Measurements from ENCODE around the gene MRPL58. TPM values are rescaled to one million over a fixed set of nuclear protein-coding genes. Genes with fewer than 3 reads are reported as not detected.

MRPL58 gene
- 45.1 and 46.4 TPM in 2 replicates for total RNA-seq

GRCh38 chr17:75012346-75013091, at the start of gene MRPL58:
TSS of gene MRPL58 (plus strand) at chr17:75012670. CDS start at chr17:75012687, 17 bp downstream.

GRCh38 chr17:74972107-74972972, 40.1 kb upstream of the MRPL58 start, which contains the start of gene HID1:
TSS of gene HID1 (minus strand) at chr17:74972759. CDS start at chr17:74972656, 103 bp downstream.

DNA sequence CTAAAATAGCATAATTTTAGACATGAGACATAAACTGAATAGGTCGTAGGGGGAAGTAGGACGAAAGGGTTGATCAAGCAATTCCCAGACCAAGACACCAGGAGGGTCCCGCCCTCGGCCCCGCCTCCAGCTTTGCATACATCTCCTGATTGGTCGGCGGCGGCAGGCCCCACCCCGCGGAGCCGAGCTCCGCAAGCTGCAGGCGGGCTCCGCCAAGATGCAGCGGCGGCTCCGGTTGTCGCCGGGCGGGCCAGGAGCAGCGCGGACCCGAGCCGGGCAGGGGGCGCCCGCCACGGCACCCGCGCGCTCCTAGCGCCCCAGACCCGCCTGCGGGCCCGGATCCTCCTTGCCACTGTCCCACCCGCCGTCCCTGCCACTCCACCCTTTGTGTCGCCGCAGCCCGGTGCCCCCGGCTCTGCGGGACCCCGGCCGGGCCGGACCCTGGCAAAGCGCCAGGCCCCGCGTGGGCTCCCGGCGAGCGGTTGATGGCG, 25.0 kb upstream of the MRPL58 start, which contains the start of gene CDR2L:
CDR2L (plus strand) TSS at position 215 of the 491 bp plus-strand sequence. CDS start 412 bp downstream, outside the sequence.

DNA sequence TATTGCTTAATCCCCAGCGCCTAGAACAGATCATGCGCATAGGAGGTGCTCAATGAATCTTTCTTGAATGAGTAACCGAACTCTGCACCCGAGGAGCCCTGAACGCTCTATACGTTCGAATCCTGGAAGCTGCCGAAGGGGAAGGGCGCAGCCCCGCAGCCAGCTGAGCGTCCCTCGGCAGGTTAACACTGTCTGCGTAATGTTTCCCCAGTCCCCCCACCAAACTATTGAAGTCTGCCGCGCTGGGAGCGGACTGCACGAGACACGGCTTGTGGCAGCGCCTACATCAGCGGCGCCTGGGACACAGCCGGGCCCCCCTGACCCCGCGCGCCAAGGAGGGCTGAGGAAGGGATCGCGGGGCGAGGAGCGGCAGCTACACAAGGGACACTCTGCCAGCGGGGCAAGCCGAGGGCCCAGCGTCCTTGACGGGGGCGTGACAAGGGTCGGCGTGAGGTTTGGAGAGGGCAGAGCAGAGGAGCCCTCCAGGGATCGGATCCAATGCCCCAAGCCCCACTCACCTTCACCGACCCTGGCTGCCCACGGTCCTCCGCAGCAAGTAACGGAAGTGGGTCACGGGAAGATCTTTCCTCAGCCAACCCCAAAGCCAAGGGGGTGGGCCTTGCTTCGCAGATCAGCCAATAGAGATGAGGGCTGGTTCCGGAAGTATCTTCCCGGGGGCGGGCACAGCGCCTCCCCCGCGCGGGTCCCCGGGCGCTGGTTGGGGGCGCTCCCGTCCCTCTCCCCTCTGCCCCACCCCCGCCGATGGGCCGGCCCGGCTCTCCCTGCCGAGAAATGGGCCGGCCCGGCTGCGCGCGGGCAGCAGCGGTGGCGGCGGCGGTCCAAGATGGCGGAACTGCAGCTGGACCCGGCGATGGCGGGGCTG, 34.2 kb downstream of the MRPL58 start, which contains the start of the genes ATP5PD and KCTD2:
ATP5PD (minus strand) TSS at position 563 of the 883 bp plus-strand sequence. CDS start 4,319 bp downstream, outside the sequence.
KCTD2 (plus strand) TSS at position 819 of the 883 bp plus-strand sequence; CDS start at position 845, 26 bp downstream.

Other genes starting within 250 kb of the MRPL58 start
- gene NAT9, start 236.3 kb upstream of the MRPL58 start, total RNA-seq, result 36.1 and 36.5 TPM in 2 replicates
- under 0.01 TPM in 1 of 2 replicates, not detected in the other for gene GRIN2C, start 152.8 kb upstream of the MRPL58 start, total RNA-seq
- 56.5 and 64.3 TPM in 2 replicates for gene FDXR, start 139.7 kb upstream of the MRPL58 start, total RNA-seq
- gene FADS6, start 119.0 kb upstream of the MRPL58 start, total RNA-seq, result not detected in 2 replicates
- gene USH1G, start 89.4 kb upstream of the MRPL58 start, total RNA-seq, result not detected in 2 replicates
- not detected in 2 replicates for gene OTOP2, start 88.4 kb upstream of the MRPL58 start, total RNA-seq
- gene OTOP3, start 76.8 kb upstream of the MRPL58 start, total RNA-seq, result not detected in 2 replicates
- gene HID1, start 39.9 kb upstream of the MRPL58 start, total RNA-seq, result 12.3 and 21.7 TPM in 2 replicates
- gene CDR2L, start 25.0 kb upstream of the MRPL58 start, total RNA-seq, result 13.4 and 18.8 TPM in 2 replicates
- gene ATP5PD, start 34.3 kb downstream of the MRPL58 start, total RNA-seq, result 221 and 285 TPM in 2 replicates
- 10.1 and 13.2 TPM in 2 replicates for gene KCTD2, start 34.6 kb downstream of the MRPL58 start, total RNA-seq
- gene SLC16A5, start 75.3 kb downstream of the MRPL58 start, total RNA-seq, result 8.8 and 16.9 TPM in 2 replicates
- 1.6 and 2.0 TPM in 2 replicates for gene ARMC7, start 97.3 kb downstream of the MRPL58 start, total RNA-seq
- gene NT5C, start 119.1 kb downstream of the MRPL58 start, total RNA-seq, result 28.1 and 57.2 TPM in 2 replicates
- 225 and 262 TPM in 2 replicates for gene JPT1, start 141.8 kb downstream of the MRPL58 start, total RNA-seq
- 137 and 147 TPM in 2 replicates for gene SUMO2, start 170.3 kb downstream of the MRPL58 start, total RNA-seq
- gene NUP85, start 193.0 kb downstream of the MRPL58 start, total RNA-seq, result 42.9 and 45.9 TPM in 2 replicates
- gene GGA3, start 248.9 kb downstream of the MRPL58 start, total RNA-seq, result 8.4 and 10.6 TPM in 2 replicates
- 82.8 and 85.8 TPM in 2 replicates for gene MRPS7, start 249.2 kb downstream of the MRPL58 start, total RNA-seq

All from epithelial cell of umbilical artery (primary cell).